Fibroblast of skin of right quadriceps (primary cell): ENCODE results near the gene KLHL30.

Source experiments
- DNase-seq: peaks from one replicate; pipeline ENCODE4 v3.0.0-alpha.2; 2013

Gene KLHL30

GRCh38 chr2:238119756-238120462, 18.6 kb upstream of the KLHL30 start:
- no peak for DNase-seq

- peak; percentile 27 for DNase-seq
Measured at GRCh38 chr2:238120463-238121298, 17.8 kb upstream of the KLHL30 start.

- DNase-seq, result no peak
Measured at GRCh38 chr2:238121511-238122286, 16.8 kb upstream of the KLHL30 start.

GRCh38 chr2:238122287-238123217, 15.9 kb upstream of the KLHL30 start:
- no peak for DNase-seq

- no peak for DNase-seq
Measured at GRCh38 chr2:238123218-238123971, 15.1 kb upstream of the KLHL30 start.

- no peak for DNase-seq
Measured at GRCh38 chr2:238123991-238124470, 14.4 kb upstream of the KLHL30 start.

GRCh38 chr2:238124488-238125126, 13.9 kb upstream of the KLHL30 start:
- DNase-seq, result no peak

GRCh38 chr2:238125127-238125885, 13.2 kb upstream of the KLHL30 start:
- DNase-seq, result no peak

GRCh38 chr2:238126338-238126737, 12.1 kb upstream of the KLHL30 start:
- no peak for DNase-seq

- DNase-seq, result no peak
Measured at GRCh38 chr2:238126775-238127164, 11.7 kb upstream of the KLHL30 start.

GRCh38 chr2:238127165-238128060, 11.1 kb upstream of the KLHL30 start:
- DNase-seq, result peak; percentile 76

- no peak for DNase-seq
Measured at GRCh38 chr2:238128061-238128440, 10.4 kb upstream of the KLHL30 start.

GRCh38 chr2:238128534-238129001, 9.9 kb upstream of the KLHL30 start:
- no peak for DNase-seq

- no peak for DNase-seq
Measured at GRCh38 chr2:238129166-238130010, 9.1 kb upstream of the KLHL30 start.

- DNase-seq, result no peak
Measured at GRCh38 chr2:238130111-238130695, 8.3 kb upstream of the KLHL30 start.

GRCh38 chr2:238130696-238131628, 7.5 kb upstream of the KLHL30 start:
- DNase-seq, result no peak
